Erythroblast (primary cell): ENCODE data around the gene CFC1.
"Not testable (repeated sequence)": the region's sequence is repeated elsewhere in the genome, so short reads cannot be mapped to it uniquely, and the experiment has no call there.

Experiments used
- GATA1 ChIP-seq: IDR thresholded peaks from 2 replicates; pipeline ENCODE4 v1.6.1; 2011; ENCODE audit warnings: low read depth, mild to moderate bottlenecking, control low read depth, low read length, moderate library complexity
- POLR2A ChIP-seq: IDR thresholded peaks from 2 replicates; pipeline ENCODE4 v1.6.1; 2011; ENCODE audit warnings: mild to moderate bottlenecking, low read length

DNA sequence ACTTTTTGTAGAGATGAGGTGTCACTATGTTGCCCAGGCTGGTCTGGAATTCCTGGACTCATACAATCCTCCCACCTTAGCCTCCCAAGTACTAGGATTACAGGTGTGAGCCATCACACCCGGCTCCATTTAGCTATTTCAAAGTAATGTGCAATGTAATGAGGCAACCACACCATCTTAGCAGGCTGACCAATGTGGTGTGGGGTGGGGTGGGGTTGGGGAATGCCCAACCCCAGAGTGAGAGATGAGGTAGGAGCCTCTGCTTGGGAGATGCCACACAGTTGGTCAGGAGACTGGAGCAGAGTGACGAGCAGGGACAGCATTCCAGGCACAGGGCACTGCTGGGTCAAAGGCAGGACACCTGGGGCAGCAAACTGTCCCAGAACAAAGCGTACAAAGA, 51.0 kb downstream of the CFC1 start:
- not testable (repeated sequence) for TF ChIP-seq POLR2A, GATA1
